ENCODE measurements around the gene NAP1L4.

NAP1L4 gene, protein sequence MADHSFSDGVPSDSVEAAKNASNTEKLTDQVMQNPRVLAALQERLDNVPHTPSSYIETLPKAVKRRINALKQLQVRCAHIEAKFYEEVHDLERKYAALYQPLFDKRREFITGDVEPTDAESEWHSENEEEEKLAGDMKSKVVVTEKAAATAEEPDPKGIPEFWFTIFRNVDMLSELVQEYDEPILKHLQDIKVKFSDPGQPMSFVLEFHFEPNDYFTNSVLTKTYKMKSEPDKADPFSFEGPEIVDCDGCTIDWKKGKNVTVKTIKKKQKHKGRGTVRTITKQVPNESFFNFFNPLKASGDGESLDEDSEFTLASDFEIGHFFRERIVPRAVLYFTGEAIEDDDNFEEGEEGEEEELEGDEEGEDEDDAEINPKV

GRCh38 chr11:2992234-2992996 is at the start of gene NAP1L4:
Gene NAP1L4, minus strand, starts transcription at chr11:2992329. Its CDS starts 13,109 bp downstream, at chr11:2979220.
- H3K36me3 ChIP-seq (ENCODE audit: control insufficient read depth, insufficient read depth, low read length), result no peaks in the 10 kb centered on the region
- H3K9ac ChIP-seq (ENCODE audit: low read length), result peak within 1 kb of the TSS; percentile 84
- no peaks in the 10 kb centered on the region for H3K27me3 ChIP-seq (ENCODE audit: control insufficient read depth, insufficient read depth, low read length)
- H3K4me1 ChIP-seq (ENCODE audit: control insufficient read depth, insufficient read depth, low read length), result peaks cover 33% of the 10 kb centered on the region
- H3K9me3 ChIP-seq (ENCODE audit: control insufficient read depth, low read length), result no peaks in the 10 kb centered on the region
- peak within 1 kb of the TSS; percentile 74 for H3K4me3 ChIP-seq (ENCODE audit: low read length)

DNA sequence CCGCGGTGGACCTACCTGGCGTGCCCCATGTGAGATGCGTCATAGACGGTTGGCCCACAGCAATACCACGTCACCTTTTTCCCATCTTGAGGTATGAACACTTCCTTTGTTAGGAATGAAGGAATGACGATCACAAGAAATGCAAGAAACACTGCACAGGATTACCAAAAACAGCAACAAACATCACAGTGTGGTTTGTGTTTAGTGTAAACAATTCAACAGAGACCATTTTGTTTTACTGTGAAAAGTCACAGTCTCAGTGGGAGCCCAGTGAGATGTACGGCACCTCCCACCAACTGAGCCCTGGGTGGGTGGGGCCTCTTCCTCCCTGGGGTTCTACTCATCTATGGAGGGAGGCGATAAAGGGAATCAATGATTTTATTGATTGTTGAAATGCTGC is 48.8 kb upstream of the NAP1L4 start:
- H3K9me3 ChIP-seq (ENCODE audit: control insufficient read depth, low read length), result no peaks in the 10 kb centered on the region
- no peak overlapping the region for H3K4me3 ChIP-seq (ENCODE audit: low read length)
- H3K27me3 ChIP-seq (ENCODE audit: control insufficient read depth, insufficient read depth, low read length), result no peaks in the 10 kb centered on the region
- H3K4me1 ChIP-seq (ENCODE audit: control insufficient read depth, insufficient read depth, low read length), result peaks cover 11% of the 10 kb centered on the region
- H3K36me3 ChIP-seq (ENCODE audit: control insufficient read depth, insufficient read depth, low read length), result peaks cover 14% of the 10 kb centered on the region
- H3K9ac ChIP-seq (ENCODE audit: low read length), result no peak overlapping the region

GRCh38 chr11:3037945-3038271 is 45.8 kb upstream of the NAP1L4 start:
- H3K36me3 ChIP-seq (ENCODE audit: control insufficient read depth, insufficient read depth, low read length), result peaks cover 18% of the 10 kb centered on the region
- no peak overlapping the region for H3K9ac ChIP-seq (ENCODE audit: low read length)
- no peaks in the 10 kb centered on the region for H3K9me3 ChIP-seq (ENCODE audit: control insufficient read depth, low read length)

GRCh38 chr11:3037040-3037944 is 45.2 kb upstream of the NAP1L4 start:
- no peaks in the 10 kb centered on the region for H3K9me3 ChIP-seq (ENCODE audit: control insufficient read depth, low read length)
- H3K4me1 ChIP-seq (ENCODE audit: control insufficient read depth, insufficient read depth, low read length), result peaks cover 11% of the 10 kb centered on the region
- peaks cover 18% of the 10 kb centered on the region for H3K36me3 ChIP-seq (ENCODE audit: control insufficient read depth, insufficient read depth, low read length)
- no peak overlapping the region for H3K4me3 ChIP-seq (ENCODE audit: low read length)
- H3K27me3 ChIP-seq (ENCODE audit: control insufficient read depth, insufficient read depth, low read length), result no peaks in the 10 kb centered on the region
- no peak overlapping the region for H3K9ac ChIP-seq (ENCODE audit: low read length)

More at GRCh38 chr11:3037945-3038271, 45.8 kb upstream of the NAP1L4 start:
- peaks cover 11% of the 10 kb centered on the region for H3K4me1 ChIP-seq (ENCODE audit: control insufficient read depth, insufficient read depth, low read length)
- no peaks in the 10 kb centered on the region for H3K27me3 ChIP-seq (ENCODE audit: control insufficient read depth, insufficient read depth, low read length)
- H3K4me3 ChIP-seq (ENCODE audit: low read length), result no peak overlapping the region

DNA sequence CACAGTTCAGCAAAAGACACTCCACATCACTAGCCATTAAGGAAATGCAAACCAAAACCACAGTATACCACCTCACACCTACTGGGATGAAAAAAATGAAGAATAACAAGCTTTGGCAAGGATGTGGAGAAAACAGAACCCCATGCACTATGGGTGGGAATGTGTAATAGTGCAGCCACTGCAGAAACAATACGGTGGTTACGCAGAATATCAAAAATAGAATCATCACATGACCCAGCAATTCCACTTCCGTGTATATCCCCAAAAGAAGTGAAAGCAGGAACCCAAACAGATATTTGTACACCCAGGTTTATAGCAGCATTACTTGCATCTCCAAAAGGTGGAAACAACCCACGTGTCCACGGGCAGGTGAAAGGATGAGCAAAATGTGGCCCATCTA is 44.3 kb upstream of the NAP1L4 start:
- Histone ChIP-seq H3K9ac (ENCODE audit: low read length) (no peak overlapping the region), H3K9me3 (ENCODE audit: control insufficient read depth, low read length) (no peaks in the 10 kb centered on the region), H3K27me3 (ENCODE audit: control insufficient read depth, insufficient read depth, low read length) (no peaks in the 10 kb centered on the region), H3K36me3 (ENCODE audit: control insufficient read depth, insufficient read depth, low read length) (peaks cover 11% of the 10 kb centered on the region), H3K4me1 (ENCODE audit: control insufficient read depth, insufficient read depth, low read length) (peaks cover 11% of the 10 kb centered on the region), H3K4me3 (ENCODE audit: low read length) (no peak overlapping the region)

- H3K36me3 ChIP-seq (ENCODE audit: control insufficient read depth, insufficient read depth, low read length), result peaks cover 10% of the 10 kb centered on the region
- H3K4me1 ChIP-seq (ENCODE audit: control insufficient read depth, insufficient read depth, low read length), result peaks cover 11% of the 10 kb centered on the region
- no peaks in the 10 kb centered on the region for H3K27me3 ChIP-seq (ENCODE audit: control insufficient read depth, insufficient read depth, low read length)
- H3K9ac ChIP-seq (ENCODE audit: low read length), result no peak overlapping the region
- no peaks in the 10 kb centered on the region for H3K9me3 ChIP-seq (ENCODE audit: control insufficient read depth, low read length)
- H3K4me3 ChIP-seq (ENCODE audit: low read length), result no peak overlapping the region
Measured at GRCh38 chr11:3035333-3035732, 43.2 kb upstream of the NAP1L4 start.

DNA sequence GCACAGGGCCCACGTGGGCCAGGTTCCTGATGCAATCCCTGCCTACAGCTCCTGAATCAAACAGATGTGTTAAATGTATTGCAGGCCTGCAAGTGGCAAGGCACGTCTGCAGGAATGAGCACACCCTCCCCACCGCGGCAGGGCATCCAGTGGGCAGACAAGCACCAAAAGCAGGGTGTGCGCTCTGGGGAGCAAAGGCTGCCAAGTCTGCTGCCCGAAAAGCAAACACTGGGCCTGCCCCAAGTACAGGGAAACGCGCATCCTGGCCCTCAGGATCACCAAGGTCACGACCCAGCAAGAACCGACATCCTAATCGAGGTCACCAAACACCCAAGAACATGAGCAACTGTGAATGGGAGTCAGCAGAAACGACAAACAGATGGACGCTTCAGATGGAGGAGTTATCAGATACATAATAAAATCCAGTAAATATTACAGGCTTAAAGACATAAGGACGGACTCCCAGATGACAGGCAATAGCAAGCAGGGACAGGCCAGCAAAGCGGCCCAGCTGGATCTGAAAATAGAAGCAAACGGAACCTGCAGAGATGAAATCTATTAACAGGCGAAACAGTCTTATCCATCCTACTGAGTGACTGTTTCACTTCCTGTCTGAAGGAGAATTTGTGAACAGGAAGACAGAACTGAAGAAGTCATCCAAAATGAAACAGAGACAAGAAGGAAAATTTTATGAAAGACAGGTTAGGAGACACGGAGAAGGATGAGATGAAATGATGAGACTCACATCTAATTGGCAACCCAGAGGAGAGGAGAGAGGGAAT is 38.4 kb upstream of the NAP1L4 start:
- no peaks in the 10 kb centered on the region for H3K4me1 ChIP-seq (ENCODE audit: control insufficient read depth, insufficient read depth, low read length)
- H3K4me3 ChIP-seq (ENCODE audit: low read length), result no peak overlapping the region
- no peak overlapping the region for H3K9ac ChIP-seq (ENCODE audit: low read length)
- H3K27me3 ChIP-seq (ENCODE audit: control insufficient read depth, insufficient read depth, low read length), result no peaks in the 10 kb centered on the region
- H3K36me3 ChIP-seq (ENCODE audit: control insufficient read depth, insufficient read depth, low read length), result peaks cover 7% of the 10 kb centered on the region
- no peaks in the 10 kb centered on the region for H3K9me3 ChIP-seq (ENCODE audit: control insufficient read depth, low read length)

GRCh38 chr11:3028813-3029212 is 36.7 kb upstream of the NAP1L4 start:
- Histone ChIP-seq H3K4me1 (ENCODE audit: control insufficient read depth, insufficient read depth, low read length) (no peaks in the 10 kb centered on the region), H3K27me3 (ENCODE audit: control insufficient read depth, insufficient read depth, low read length) (no peaks in the 10 kb centered on the region), H3K9ac (ENCODE audit: low read length) (no peak overlapping the region), H3K9me3 (ENCODE audit: control insufficient read depth, low read length) (no peaks in the 10 kb centered on the region), H3K4me3 (ENCODE audit: low read length) (no peak overlapping the region), H3K36me3 (ENCODE audit: control insufficient read depth, insufficient read depth, low read length) (peaks cover 10% of the 10 kb centered on the region)

DNA sequence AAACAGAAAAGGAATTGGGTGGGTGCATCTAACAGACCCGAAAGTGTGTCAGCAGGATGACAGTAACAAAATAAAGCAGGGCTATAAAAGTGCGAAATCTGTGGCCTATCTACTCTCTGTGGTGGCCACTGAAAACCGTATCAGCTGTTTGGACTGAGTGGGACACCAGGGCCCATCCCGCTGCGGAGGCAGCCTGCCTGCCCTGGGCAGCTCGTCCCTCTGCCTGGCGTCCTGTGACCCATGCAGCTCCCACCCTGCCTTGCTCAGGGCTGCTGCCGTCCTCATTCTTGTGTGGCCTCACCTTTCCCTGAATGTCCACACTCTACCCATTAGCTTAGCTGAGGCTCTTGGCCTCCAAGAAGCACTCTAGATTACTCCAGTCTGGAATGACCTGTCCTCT is 34.7 kb upstream of the NAP1L4 start:
- Histone ChIP-seq H3K36me3 (ENCODE audit: control insufficient read depth, insufficient read depth, low read length) (peaks cover 10% of the 10 kb centered on the region), H3K9me3 (ENCODE audit: control insufficient read depth, low read length) (no peaks in the 10 kb centered on the region), H3K4me3 (ENCODE audit: low read length) (no peak overlapping the region), H3K4me1 (ENCODE audit: control insufficient read depth, insufficient read depth, low read length) (no peaks in the 10 kb centered on the region), H3K9ac (ENCODE audit: low read length) (no peak overlapping the region), H3K27me3 (ENCODE audit: control insufficient read depth, insufficient read depth, low read length) (no peaks in the 10 kb centered on the region)

DNA sequence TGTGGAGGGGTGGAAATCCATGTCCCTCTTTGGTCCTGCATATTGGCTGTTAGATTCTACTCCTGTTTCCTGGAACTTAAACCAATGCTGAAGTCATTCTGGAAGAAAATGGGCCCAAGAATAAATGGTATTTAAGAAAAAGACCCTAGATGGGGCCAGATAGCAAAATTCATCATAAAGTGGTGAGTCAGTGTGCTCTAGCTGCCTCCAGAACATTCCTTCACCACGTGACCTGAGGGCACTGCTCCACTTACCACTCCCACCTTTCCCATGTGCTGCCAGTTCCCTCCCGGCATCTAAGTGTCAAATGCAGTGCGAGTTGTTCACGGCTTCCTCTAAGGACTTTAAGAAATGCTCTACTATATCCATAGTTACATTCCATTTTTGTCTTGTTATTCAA is 30.9 kb upstream of the NAP1L4 start:
- Histone ChIP-seq H3K36me3 (ENCODE audit: control insufficient read depth, insufficient read depth, low read length) (peaks cover 16% of the 10 kb centered on the region), H3K9me3 (ENCODE audit: control insufficient read depth, low read length) (no peaks in the 10 kb centered on the region), H3K4me3 (ENCODE audit: low read length) (no peak overlapping the region), H3K9ac (ENCODE audit: low read length) (no peak overlapping the region), H3K27me3 (ENCODE audit: control insufficient read depth, insufficient read depth, low read length) (no peaks in the 10 kb centered on the region), H3K4me1 (ENCODE audit: control insufficient read depth, insufficient read depth, low read length) (no peaks in the 10 kb centered on the region)

DNA sequence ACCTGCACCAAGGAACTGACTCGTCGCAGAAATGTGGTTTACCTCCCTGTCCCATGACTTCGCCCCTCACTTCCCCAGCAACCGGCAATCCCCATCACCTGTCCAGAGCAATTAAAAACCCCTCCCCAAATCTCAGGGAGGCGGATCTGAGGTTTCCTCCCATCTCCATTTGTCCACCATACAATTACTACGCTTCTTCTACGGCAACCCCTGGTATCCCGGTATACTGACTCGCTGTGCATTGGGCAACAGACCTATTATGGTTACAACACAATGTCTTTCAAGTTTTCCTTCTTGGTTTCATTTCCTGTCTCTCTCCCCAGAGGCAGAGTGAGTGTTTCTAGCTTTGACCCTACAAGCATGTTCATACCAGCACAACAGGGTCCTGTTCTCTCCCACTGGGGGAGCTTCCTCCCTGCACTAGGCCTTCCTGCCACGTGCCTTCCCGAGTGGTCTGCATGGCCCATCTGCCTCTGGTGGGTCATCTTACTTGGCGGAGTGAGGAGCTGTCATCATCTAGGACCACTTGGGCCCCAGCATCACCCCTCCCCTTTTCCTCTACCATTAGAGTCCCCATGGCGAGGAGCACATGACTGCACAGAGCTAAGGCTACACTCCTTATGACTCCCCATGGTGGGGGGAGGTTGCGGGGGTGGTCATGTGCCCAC is 30.3 kb upstream of the NAP1L4 start:
- Histone ChIP-seq H3K9ac (ENCODE audit: low read length) (no peak overlapping the region), H3K27me3 (ENCODE audit: control insufficient read depth, insufficient read depth, low read length) (no peaks in the 10 kb centered on the region), H3K4me3 (ENCODE audit: low read length) (no peak overlapping the region), H3K4me1 (ENCODE audit: control insufficient read depth, insufficient read depth, low read length) (no peaks in the 10 kb centered on the region), H3K9me3 (ENCODE audit: control insufficient read depth, low read length) (no peaks in the 10 kb centered on the region), H3K36me3 (ENCODE audit: control insufficient read depth, insufficient read depth, low read length) (peaks cover 18% of the 10 kb centered on the region)
